NOMO-1 treated with dmso at 0.1 percent for 144 hours (cell line): Measurements from ENCODE around the gene NOTO.

ENCODE experiments used
- DNase-seq: peaks from one replicate; lab custom pipeline; 2025; ENCODE audit not compliant: unreplicated experiment; lab: John Stamatoyannopoulos, UW

NOTO gene

GRCh38 chr2:73233932-73234832 is 31.8 kb downstream of the NOTO start, which contains the start of gene CCT7:
TSS of gene CCT7 (plus strand) at chr2:73234308. CDS start at chr2:73234379, 71 bp downstream.
- DNase-seq, result peak; percentile 79

GRCh38 chr2:73235315-73236028 is 33.1 kb downstream of the NOTO start:
- no peak for DNase-seq

GRCh38 chr2:73237168-73237567 is 34.8 kb downstream of the NOTO start:
- DNase-seq, result no peak

GRCh38 chr2:73238149-73238548 is 35.8 kb downstream of the NOTO start:
- no peak for DNase-seq

- no peak for DNase-seq
These were observed 36.6 kb downstream of the NOTO start for GRCh38 chr2:73238976-73239375.

- DNase-seq, result no peak
These were observed 37.4 kb downstream of the NOTO start for GRCh38 chr2:73239776-73240175.

DNA sequence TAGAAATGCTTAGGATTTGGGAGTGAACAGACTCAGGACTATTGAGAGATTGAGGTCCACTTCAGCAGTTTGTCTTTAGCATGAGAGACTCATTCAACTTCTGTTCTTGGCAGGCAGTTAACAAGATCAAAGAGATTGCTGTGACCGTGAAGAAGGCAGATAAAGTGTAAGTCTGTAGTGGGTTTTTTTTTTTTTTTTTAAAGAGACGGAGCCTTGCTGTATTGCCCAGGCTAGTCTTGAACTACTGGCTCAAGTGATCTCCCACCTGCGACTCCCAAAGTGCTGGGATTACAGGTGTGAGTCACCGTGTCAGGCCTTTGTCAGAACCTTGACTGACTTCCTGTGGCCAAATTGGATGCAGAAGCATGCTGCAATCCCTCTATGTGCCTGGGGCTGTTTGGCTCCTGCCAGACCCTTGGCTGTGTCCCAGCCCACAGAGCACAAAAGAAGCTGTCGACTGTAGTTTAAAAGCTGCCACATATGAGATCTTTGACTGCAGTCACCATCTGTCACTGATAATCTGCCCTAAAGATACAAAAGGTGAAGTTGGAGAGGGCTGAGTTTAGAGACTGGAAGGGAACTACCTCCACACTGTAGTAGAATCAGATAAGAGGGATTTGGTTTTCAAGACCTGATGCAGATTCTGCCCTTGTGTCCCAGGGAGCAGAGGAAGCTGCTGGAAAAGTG is 41.7 kb downstream of the NOTO start:
- DNase-seq, result no peak

GRCh38 chr2:73244580-73244979 is 42.2 kb downstream of the NOTO start:
- no peak for DNase-seq

GRCh38 chr2:73246850-73247249 is 44.5 kb downstream of the NOTO start:
- no peak for DNase-seq

GRCh38 chr2:73249636-73250035 is 47.3 kb downstream of the NOTO start:
- DNase-seq, result no peak

- no peak for DNase-seq
These were observed 48.8 kb downstream of the NOTO start for GRCh38 chr2:73250872-73251846.

- no peak for DNase-seq
These were observed 50.1 kb downstream of the NOTO start for GRCh38 chr2:73252238-73253027.

- DNase-seq, result no peak
These were observed 51.0 kb downstream of the NOTO start for GRCh38 chr2:73253400-73253799.

- peak; percentile 30 for DNase-seq
These were observed 51.5 kb downstream of the NOTO start for GRCh38 chr2:73253901-73254300.

GRCh38 chr2:73254343-73255006 is 52.1 kb downstream of the NOTO start:
- no peak for DNase-seq

DNA sequence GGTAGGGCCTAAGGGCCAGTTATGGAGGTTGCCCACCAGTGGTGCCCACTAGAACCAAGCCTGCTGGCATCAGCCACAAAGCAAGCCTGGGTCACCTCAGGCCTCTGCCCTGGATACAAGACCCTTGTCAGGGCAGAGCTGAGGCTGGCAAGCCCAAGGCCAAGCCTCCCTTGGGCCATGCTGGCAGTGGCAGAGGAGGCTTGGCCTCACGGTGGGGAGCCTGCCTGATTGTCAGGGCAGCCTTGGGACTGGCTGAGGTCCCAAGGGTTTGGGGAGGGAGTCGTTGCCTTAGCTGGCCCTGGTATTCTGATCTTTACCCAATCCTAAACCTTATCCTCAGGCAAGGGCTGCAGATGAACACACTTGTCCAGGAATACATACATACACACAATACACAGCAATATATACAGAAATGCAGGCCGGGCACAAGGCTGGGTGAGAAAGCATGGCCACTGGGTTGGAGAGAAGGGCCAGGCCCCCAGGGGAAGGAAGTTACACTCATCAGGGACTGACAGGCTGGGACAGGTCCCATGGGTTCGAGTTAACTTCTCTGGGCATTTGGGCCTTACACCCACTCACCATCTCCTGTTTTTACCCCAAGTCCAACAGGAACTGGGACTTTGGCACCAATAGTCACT is 52.8 kb downstream of the NOTO start:
- no peak for DNase-seq

- DNase-seq, result no peak
These were observed 53.7 kb downstream of the NOTO start for GRCh38 chr2:73255907-73256617.

- DNase-seq, result no peak
These were observed 54.2 kb downstream of the NOTO start for GRCh38 chr2:73256618-73256922.
